AG10803 (cell line): ENCODE results near the gene SUGCT.
A peak's percentile ranks its signal among the peaks of the same experiment; 100 is the strongest.

Experiments used
- DNase-seq: peaks from one replicate; pipeline ENCODE4 v3.0.0; 2010; ENCODE audit warnings: low read depth
- H3K4me3 ChIP-seq: 2 replicates; pipeline ENCODE4 v1.5.1; 2011; ENCODE audit warnings: mild to moderate bottlenecking, low read length, control low read depth
- TF ChIP-seq, protein P1 (sequence below): conservative IDR thresholded peaks from 2 replicates; pipeline ENCODE4 v1.5.1; 2011; ENCODE audit warnings: mild to moderate bottlenecking, low read length, control low read depth, inconsistent platforms

The SUGCT gene

DNA sequence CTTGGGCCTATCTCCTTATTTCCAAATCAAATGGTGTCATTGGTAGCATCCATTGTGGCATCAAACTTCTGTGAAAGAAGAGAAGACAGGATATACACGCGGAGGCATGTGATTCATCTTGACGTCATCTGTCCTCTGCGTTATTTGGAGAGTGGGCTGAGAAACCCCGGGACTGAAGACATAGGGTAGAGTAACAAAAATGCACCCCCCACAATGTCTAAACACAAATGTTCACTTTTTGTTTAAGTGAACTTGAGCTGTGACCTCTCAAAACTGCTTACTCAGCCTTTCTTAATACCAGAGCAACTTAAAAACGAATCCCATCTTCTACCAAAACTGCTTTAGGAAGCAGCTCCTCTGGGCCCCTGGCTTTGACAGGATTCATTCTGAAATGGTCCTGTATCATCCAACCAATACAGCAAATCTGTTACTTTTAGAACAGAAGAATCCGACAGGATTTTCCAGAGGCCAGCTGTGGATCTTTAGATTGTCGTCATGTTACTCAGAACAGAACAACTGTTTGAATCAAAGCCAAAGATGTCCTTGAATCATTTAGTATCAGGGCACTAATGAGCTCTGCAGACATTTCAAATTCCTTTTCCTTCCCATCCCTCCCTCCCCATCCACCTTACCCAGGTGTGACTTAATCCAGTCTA lies 438.1 kb downstream of the SUGCT start:
- DNase-seq, result peak; percentile 23
- no peak overlapping the region for H3K4me3 ChIP-seq
- TF ChIP-seq, protein P1, sequence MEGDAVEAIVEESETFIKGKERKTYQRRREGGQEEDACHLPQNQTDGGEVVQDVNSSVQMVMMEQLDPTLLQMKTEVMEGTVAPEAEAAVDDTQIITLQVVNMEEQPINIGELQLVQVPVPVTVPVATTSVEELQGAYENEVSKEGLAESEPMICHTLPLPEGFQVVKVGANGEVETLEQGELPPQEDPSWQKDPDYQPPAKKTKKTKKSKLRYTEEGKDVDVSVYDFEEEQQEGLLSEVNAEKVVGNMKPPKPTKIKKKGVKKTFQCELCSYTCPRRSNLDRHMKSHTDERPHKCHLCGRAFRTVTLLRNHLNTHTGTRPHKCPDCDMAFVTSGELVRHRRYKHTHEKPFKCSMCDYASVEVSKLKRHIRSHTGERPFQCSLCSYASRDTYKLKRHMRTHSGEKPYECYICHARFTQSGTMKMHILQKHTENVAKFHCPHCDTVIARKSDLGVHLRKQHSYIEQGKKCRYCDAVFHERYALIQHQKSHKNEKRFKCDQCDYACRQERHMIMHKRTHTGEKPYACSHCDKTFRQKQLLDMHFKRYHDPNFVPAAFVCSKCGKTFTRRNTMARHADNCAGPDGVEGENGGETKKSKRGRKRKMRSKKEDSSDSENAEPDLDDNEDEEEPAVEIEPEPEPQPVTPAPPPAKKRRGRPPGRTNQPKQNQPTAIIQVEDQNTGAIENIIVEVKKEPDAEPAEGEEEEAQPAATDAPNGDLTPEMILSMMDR, result no peak

DNA sequence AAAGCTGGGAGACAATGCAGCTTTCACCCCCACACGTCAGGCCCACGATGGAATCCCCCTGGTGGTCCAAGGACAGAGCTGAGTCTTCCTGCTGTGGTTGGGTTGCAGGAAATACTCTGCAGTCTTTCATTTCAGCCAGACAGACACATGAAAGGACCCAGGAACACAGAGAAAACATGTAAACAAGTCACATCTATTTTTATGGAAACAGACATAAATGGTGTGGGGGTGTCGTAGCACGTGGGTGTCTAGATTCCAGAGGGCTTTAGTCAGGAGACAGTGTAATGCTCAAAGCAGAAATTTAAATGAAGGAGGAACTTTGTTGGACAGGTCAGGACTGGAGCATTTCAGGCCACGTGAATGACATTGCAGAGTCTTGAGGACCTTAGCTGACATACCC lies 444.6 kb downstream of the SUGCT start:
- TF ChIP-seq, protein P1, result no peak
- no peak overlapping the region for H3K4me3 ChIP-seq
- peak; percentile 39 for DNase-seq

GRCh38 chr7:40580776-40581175 lies 446.0 kb downstream of the SUGCT start:
- no peak for DNase-seq

GRCh38 chr7:40582539-40582938 lies 447.7 kb downstream of the SUGCT start:
- TF ChIP-seq, protein P1, result no peak
- no peak for DNase-seq
- H3K4me3 ChIP-seq, result no peak overlapping the region

More at GRCh38 chr7:40580776-40581175, 446.0 kb downstream of the SUGCT start:
- TF ChIP-seq, protein P1, result no peak
- no peak overlapping the region for H3K4me3 ChIP-seq

DNA sequence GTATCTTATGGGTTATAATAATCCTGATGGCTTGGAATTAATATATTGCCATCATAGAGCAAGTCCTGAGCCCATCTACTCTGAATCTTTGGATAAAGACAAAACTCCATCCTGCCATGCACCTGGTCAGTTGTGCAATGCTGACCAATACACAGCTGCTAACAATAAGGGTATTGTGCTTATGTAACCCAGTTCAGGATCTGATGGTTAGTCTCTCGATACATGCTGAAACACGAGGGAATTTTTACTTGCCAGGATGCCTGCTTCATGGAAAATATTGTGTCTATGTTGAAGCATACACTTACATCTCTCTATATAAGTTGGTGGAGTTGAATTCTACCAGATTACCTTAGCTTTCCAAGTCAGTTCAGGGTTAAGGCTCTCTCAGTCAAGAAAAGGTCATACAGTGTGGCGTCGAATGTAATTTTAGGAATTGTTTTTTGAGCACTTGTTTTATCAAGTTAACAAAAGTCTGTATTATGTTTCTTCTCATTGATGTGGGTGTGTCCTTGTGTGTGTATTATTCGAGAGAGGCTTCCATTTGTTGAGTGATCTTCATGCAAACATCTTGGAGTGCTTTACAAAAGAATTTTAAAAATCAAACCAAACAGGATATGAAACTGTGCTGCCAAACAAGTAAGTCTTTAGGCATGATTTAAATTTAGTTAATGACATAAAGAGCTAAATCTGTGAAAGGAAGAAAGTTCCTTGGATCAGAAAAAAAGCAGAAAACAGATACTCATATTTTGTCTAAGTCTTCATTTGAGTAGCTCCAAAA lies 449.1 kb downstream of the SUGCT start:
- peak; percentile 75 for DNase-seq
- TF ChIP-seq, protein P1, result no peak
- no peak overlapping the region for H3K4me3 ChIP-seq

DNA sequence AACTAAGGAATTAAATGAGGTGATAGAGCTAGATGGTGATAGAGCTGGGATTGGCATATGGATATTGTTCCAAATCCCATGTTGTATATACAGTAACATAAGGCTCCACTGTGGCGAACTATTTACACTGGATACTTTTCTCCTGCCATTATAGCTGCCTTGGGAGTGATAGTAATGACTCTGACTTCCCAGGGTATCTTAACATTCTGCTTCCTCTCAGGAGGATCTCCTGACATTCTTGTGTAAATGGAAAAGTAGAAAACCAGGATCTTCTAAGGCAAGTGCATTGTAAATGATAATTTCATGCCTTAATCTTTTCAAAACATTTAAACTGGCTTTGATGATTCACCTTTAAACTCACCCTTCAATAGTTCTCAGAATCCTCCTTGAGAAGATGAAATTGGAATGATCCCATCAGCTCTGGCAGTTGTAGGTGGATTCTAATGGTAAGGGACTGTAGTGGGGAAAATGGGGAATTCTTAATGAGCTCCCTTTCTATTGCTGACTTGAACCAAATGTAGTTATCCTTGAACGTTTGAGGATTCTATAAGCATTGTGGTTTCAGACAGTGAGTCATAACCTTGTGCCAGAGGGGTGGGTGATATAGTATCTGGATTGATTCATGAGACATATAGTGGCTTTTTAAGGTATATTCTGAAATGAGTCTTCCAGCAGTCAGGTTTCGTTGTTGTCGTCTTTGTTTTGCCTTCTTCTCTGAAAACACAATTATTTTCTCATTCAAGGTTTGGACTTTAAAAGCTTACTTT lies 450.0 kb downstream of the SUGCT start:
- DNase-seq, result no peak
- no peak overlapping the region for H3K4me3 ChIP-seq
- TF ChIP-seq, protein P1, result no peak
